Endothelial cell of umbilical vein (primary cell): ENCODE measurements around the gene TMEM164. TPM values are rescaled to one million over a fixed set of nuclear protein-coding genes. Genes with fewer than 3 reads are reported as not detected.

ENCODE experiments used
- BruUV-seq: library from RNA; stranded (reverse); fragments of 400-500 nt; replicated peaks from 2 replicates; lab custom pipeline; 2021; lab: Mats Ljungman, UMichigan
- CTCF ChIA-PET: fragments of 300-600, 350-600 bp; sonication (Branson Sonifier 250); formaldehyde crosslinking; loops from one replicate; lab custom pipeline; 2021; ENCODE audit warnings: antibody characterized with exemption, inconsistent platforms; lab: Charles Lee
- POLR2A ChIA-PET: fragments of 300-600, 350-600 bp; sonication (Branson Sonifier 250); formaldehyde crosslinking; loops from one replicate; lab custom pipeline; 2021; ENCODE audit warnings: antibody characterized with exemption, inconsistent platforms; lab: Charles Lee
- DNase-seq: peaks from one replicate; pipeline ENCODE4 v3.0.0-alpha.2; 2011; ENCODE audit warnings: low read depth, low spot score
- FAIRE-seq: peaks from 2 replicates; lab custom pipeline; 2011; peaks lifted over from hg19 to GRCh38; lab: Jason Lieb, UNC
- H2AFZ ChIP-seq: 2 replicates; pipeline ENCODE4 v1.6.0; 2012; ENCODE audit warnings: low read depth, low read length, control low read depth, inconsistent platforms
- H3K27ac ChIP-seq: 2 replicates; pipeline ENCODE4 v1.5.1; 2011; ENCODE audit warnings: low read depth, mild to moderate bottlenecking, control low read depth, low read length, moderate library complexity; ENCODE audit not compliant: insufficient read depth
- H3K27me3 ChIP-seq, 2 experiments: 2 replicates each; pipeline versions ENCODE4 v1.6.0 to v1.6.1; 2011; ENCODE audit warnings: low read length in 2 of 2, mixed read lengths in 1 of 2; ENCODE audit not compliant: control insufficient read depth in 2 of 2, insufficient read depth in 2 of 2
- H3K36me3 ChIP-seq, 2 experiments: 2 replicates in 1 of 2; 3 replicates in 1 of 2; pipeline ENCODE4 v1.5.1; 2011; ENCODE audit warnings: low read length in 2 of 2, mild to moderate bottlenecking in 1 of 2, moderate library complexity in 1 of 2; ENCODE audit not compliant: control insufficient read depth in 2 of 2, insufficient read depth in 2 of 2; ENCODE audit errors: extremely low read depth in 1 of 2
- H3K4me1 ChIP-seq: 3 replicates; pipeline ENCODE4 v1.5.1; 2011; ENCODE audit warnings: mild to moderate bottlenecking, low read length; ENCODE audit not compliant: control insufficient read depth, insufficient read depth; ENCODE audit errors: extremely low read depth
- H3K4me2 ChIP-seq: 2 replicates; pipeline ENCODE4 v1.6.1; 2011; ENCODE audit warnings: low read length, control low read depth, mixed read lengths; ENCODE audit not compliant: insufficient read depth
- H3K4me3 ChIP-seq, 3 experiments: fragments of 200-600 bp in 1 of 3; sonication (generic), shearing (Covaris generic) in 1 of 3; replicated peaks in 1 of 3; 2 replicates each; pipeline ENCODE4 v1.5.1; 2011 to 2016; ENCODE audit warnings: control low read depth in 3 of 3, low read length in 3 of 3, mild to moderate bottlenecking in 2 of 3, inconsistent platforms in 1 of 3, low read depth in 1 of 3, moderate library complexity in 1 of 3; ENCODE audit not compliant: insufficient read depth in 1 of 3
- H3K79me2 ChIP-seq: 2 replicates; pipeline ENCODE4 v1.6.0; 2012; ENCODE audit warnings: low read length, inconsistent platforms; ENCODE audit not compliant: control insufficient read depth, insufficient read depth
- H3K9ac ChIP-seq: replicated peaks from 2 replicates; pipeline ENCODE3; 2011; ENCODE audit warnings: low read length, control low read depth; ENCODE audit not compliant: insufficient read depth; ENCODE audit errors: extremely low read depth
- H3K9me1 ChIP-seq: replicated peaks from 3 replicates; pipeline ENCODE4 v1.6.0; 2011; ENCODE audit warnings: mild to moderate bottlenecking, low read length; ENCODE audit not compliant: control insufficient read depth, insufficient read depth; ENCODE audit errors: extremely low read depth
- H3K9me3 ChIP-seq: replicated peaks from 2 replicates; pipeline ENCODE4 v1.5.1; 2012; ENCODE audit warnings: low read length, inconsistent platforms; ENCODE audit not compliant: control insufficient read depth, insufficient read depth
- H4K20me1 ChIP-seq: replicated peaks from 2 replicates; pipeline ENCODE3; 2011; ENCODE audit warnings: mild to moderate bottlenecking, low read length; ENCODE audit not compliant: control insufficient read depth, insufficient read depth; ENCODE audit errors: extremely low read depth
- EZH2 ChIP-seq: IDR thresholded peaks from 2 replicates; pipeline ENCODE4 v1.6.1; 2012; ENCODE audit warnings: borderline replicate concordance, low read depth, mild to moderate bottlenecking, moderate library complexity, low read length, inconsistent platforms; ENCODE audit not compliant: severe bottlenecking
- FOS ChIP-seq: IDR thresholded peaks from 2 replicates; pipeline ENCODE4 v1.6.1; 2011; ENCODE audit warnings: mild to moderate bottlenecking, low read length, moderate library complexity, borderline replicate concordance; ENCODE audit not compliant: insufficient read depth
- GATA2 ChIP-seq: IDR thresholded peaks from 2 replicates; pipeline ENCODE4 v1.7.0; 2011; ENCODE audit warnings: low read depth, mild to moderate bottlenecking, moderate library complexity, mixed read lengths, low read length; ENCODE audit not compliant: insufficient read length, insufficient read depth
- JUN ChIP-seq: IDR thresholded peaks from 2 replicates; pipeline ENCODE4 v1.6.1; 2011; ENCODE audit warnings: borderline replicate concordance, low read depth; ENCODE audit not compliant: insufficient read length, insufficient read depth
- MAX ChIP-seq: IDR thresholded peaks from 2 replicates; pipeline ENCODE4 v1.6.1; 2011; ENCODE audit not compliant: insufficient read depth, insufficient read length
- MYC ChIP-seq: IDR thresholded peaks from one replicate; pipeline ENCODE4 v1.6.1; 2011; ENCODE audit warnings: mild to moderate bottlenecking, low read depth, low read length
- POLR2A ChIP-seq: IDR thresholded peaks from 2 replicates; pipeline ENCODE4 v1.6.1; 2012; ENCODE audit warnings: low read depth, mild to moderate bottlenecking, control low read depth, low read length
- POLR2AphosphoS5 ChIP-seq: IDR thresholded peaks from 2 replicates; pipeline ENCODE4 v1.6.1; 2012; ENCODE audit warnings: low read depth, mild to moderate bottlenecking, control low read depth, low read length, moderate library complexity; ENCODE audit not compliant: insufficient read depth
- dilution Hi-C: fragments of 300-500 bp; cut with MboI; formaldehyde crosslinking; loops from one replicate; pipeline ENCODE4 v1.15.0; 2019; ENCODE audit warnings: low sequenced_read_pairs; ENCODE audit not compliant: extremely low pct_ligation_motif_present
- intact Hi-C: fragments of 100-400 bp; cut with micrococcal nuclease; formaldehyde crosslinking; loops from one replicate; pipeline ENCODE4 v1.10.0; 2022
- polyA plus RNA-seq, 4 experiments: library from polyadenylated mRNA; depleted of rRNA in 3 of 4; stranded (reverse) in 3 of 4; unstranded in 1 of 4; fragments of >200 nt; gene quantifications; 2 replicates each; pipeline versions ENCODE4 v1.2.1 to v1.2.3, GENCODE V29; 2011 to 2012; ENCODE audit warnings: missing spikeins in 1 of 4
- total RNA-seq: library from RNA; stranded (reverse); gene quantifications from 2 replicates; pipeline ENCODE4 v1.2.3, GENCODE V29; 2021
- TF ChIP-seq, protein P1 (sequence below), 2 donors: IDR thresholded peaks; 1 replicate in 1 of 2; 2 replicates in 1 of 2; pipeline ENCODE4 v1.5.1; 2011; ENCODE audit warnings: low read length in 2 of 2, mild to moderate bottlenecking in 2 of 2, moderate library complexity in 2 of 2, control low read depth in 1 of 2, inconsistent platforms in 1 of 2, low read depth in 1 of 2; ENCODE audit not compliant: insufficient read depth in 1 of 2; ENCODE audit errors: extremely low read depth in 1 of 2

TMEM164 gene
- total and polyA plus RNA-seq, 2 donors (not counting 3 experiments of a cell fraction or from before 2014, with no cell fraction given): 12.8 to 22.2 TPM

- CTCF ChIA-PET: interaction anchor here (0.8 kb wide), 1 partner anchor 97 kb away, joined by 3 read pairs; no protein-coding TSS in a partner anchor
- BruUV-seq: no TSS peak
Observed at GRCh38 chrX:110049096-110049495, 46.2 kb downstream of the TMEM164 start.

More at GRCh38 chrX:110049096-110049495, 46.2 kb downstream of the TMEM164 start:
- Histone ChIP-seq H3K4me2 (no peak overlapping the region), H4K20me1 (no peaks in the 10 kb centered on the region), H3K27me3 (no peaks in the 10 kb centered on the region), H3K4me3 (no peak overlapping the region), H3K79me2 (no peaks in the 10 kb centered on the region), H3K36me3 (no peaks in the 10 kb centered on the region), H2AFZ (no peak overlapping the region), H3K9ac (no peak overlapping the region), H3K27ac (no peak overlapping the region), H3K9me3 (no peaks in the 10 kb centered on the region), H3K9me1 (no peaks in the 10 kb centered on the region), H3K4me1 (peaks cover 2% of the 10 kb centered on the region)
- no peak for TF ChIP-seq POLR2AphosphoS5
- TF ChIP-seq JUN: no peak
- no peak for TF ChIP-seq POLR2A
- TF ChIP-seq GATA2: no peak
- no peak for TF ChIP-seq MYC
- no peak for TF ChIP-seq MAX
- TF ChIP-seq, protein P1, sequence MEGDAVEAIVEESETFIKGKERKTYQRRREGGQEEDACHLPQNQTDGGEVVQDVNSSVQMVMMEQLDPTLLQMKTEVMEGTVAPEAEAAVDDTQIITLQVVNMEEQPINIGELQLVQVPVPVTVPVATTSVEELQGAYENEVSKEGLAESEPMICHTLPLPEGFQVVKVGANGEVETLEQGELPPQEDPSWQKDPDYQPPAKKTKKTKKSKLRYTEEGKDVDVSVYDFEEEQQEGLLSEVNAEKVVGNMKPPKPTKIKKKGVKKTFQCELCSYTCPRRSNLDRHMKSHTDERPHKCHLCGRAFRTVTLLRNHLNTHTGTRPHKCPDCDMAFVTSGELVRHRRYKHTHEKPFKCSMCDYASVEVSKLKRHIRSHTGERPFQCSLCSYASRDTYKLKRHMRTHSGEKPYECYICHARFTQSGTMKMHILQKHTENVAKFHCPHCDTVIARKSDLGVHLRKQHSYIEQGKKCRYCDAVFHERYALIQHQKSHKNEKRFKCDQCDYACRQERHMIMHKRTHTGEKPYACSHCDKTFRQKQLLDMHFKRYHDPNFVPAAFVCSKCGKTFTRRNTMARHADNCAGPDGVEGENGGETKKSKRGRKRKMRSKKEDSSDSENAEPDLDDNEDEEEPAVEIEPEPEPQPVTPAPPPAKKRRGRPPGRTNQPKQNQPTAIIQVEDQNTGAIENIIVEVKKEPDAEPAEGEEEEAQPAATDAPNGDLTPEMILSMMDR (IDR thresholded peaks at IDR 0.05; ENCODE audit: extremely low read depth in 1 of 2, insufficient read depth in 1 of 2, low read depth in 1 of 2, low read length in 2 of 2): no peak
- TF ChIP-seq EZH2: no peak
- TF ChIP-seq FOS: no peak
- intact Hi-C loops: no loop called here
- FAIRE-seq (peak; percentile 77), DNase-seq (no peak)
- dilution Hi-C loops: no loop called here
- POLR2A ChIA-PET: no interaction called here
